ENCODE measurements around the gene SCN4A.
A peak's percentile ranks its signal among the peaks of the same experiment; 100 is the strongest.

SCN4A gene

GRCh38 chr17:63955791-63956190, 16.9 kb downstream of the SCN4A start:
- Histone ChIP-seq H3K9ac (ENCODE audit: low read depth in 1 of 2, low read length in 2 of 2) (no peak overlapping the region), H3K4me3 (ENCODE audit: low read depth in 1 of 2, low read length in 2 of 2) (no peak overlapping the region), H3K9me3 (ENCODE audit: control insufficient read depth in 1 of 2, low read length in 2 of 2) (no peaks in the 10 kb centered on the region), H3K27ac (ENCODE audit: low read depth, low read length) (no peak overlapping the region), H3K27me3 (ENCODE audit: control insufficient read depth in 1 of 2, insufficient read depth in 2 of 2, low read length in 2 of 2) (no peaks in the 10 kb centered on the region), H3K4me1 (ENCODE audit: control insufficient read depth in 1 of 2, insufficient read depth in 2 of 2, low read length in 2 of 2) (no peaks in the 10 kb centered on the region), H3K36me3 (ENCODE audit: control insufficient read depth in 1 of 2, insufficient read depth in 2 of 2, low read length in 2 of 2) (no peaks in the 10 kb centered on the region)

GRCh38 chr17:63955232-63955631, 17.5 kb downstream of the SCN4A start:
- no peaks in the 10 kb centered on the region for H3K4me1 ChIP-seq (ENCODE audit: control insufficient read depth in 1 of 2, insufficient read depth in 2 of 2, low read length in 2 of 2)
- no peaks in the 10 kb centered on the region for H3K36me3 ChIP-seq (ENCODE audit: control insufficient read depth in 1 of 2, insufficient read depth in 2 of 2, low read length in 2 of 2)
- H3K4me3 ChIP-seq (ENCODE audit: low read depth in 1 of 2, low read length in 2 of 2): no peak overlapping the region
- no peaks in the 10 kb centered on the region for H3K9me3 ChIP-seq (ENCODE audit: control insufficient read depth in 1 of 2, low read length in 2 of 2)
- H3K27ac ChIP-seq (ENCODE audit: low read depth, low read length): no peak overlapping the region
- H3K27me3 ChIP-seq (ENCODE audit: control insufficient read depth in 1 of 2, insufficient read depth in 2 of 2, low read length in 2 of 2): no peaks in the 10 kb centered on the region
- no peak overlapping the region for H3K9ac ChIP-seq (ENCODE audit: low read depth in 1 of 2, low read length in 2 of 2)

- no peaks in the 10 kb centered on the region for H3K4me1 ChIP-seq (ENCODE audit: control insufficient read depth in 1 of 2, insufficient read depth in 2 of 2, low read length in 2 of 2)
- H3K4me3 ChIP-seq (ENCODE audit: low read depth in 1 of 2, low read length in 2 of 2): no peak overlapping the region
- no peaks in the 10 kb centered on the region for H3K9me3 ChIP-seq (ENCODE audit: control insufficient read depth in 1 of 2, low read length in 2 of 2)
- no peaks in the 10 kb centered on the region for H3K27me3 ChIP-seq (ENCODE audit: control insufficient read depth in 1 of 2, insufficient read depth in 2 of 2, low read length in 2 of 2)
- no peaks in the 10 kb centered on the region for H3K36me3 ChIP-seq (ENCODE audit: control insufficient read depth in 1 of 2, insufficient read depth in 2 of 2, low read length in 2 of 2)
- no peak overlapping the region for H3K9ac ChIP-seq (ENCODE audit: low read depth in 1 of 2, low read length in 2 of 2)
- H3K27ac ChIP-seq (ENCODE audit: low read depth, low read length): no peak overlapping the region
Observed at GRCh38 chr17:63954402-63955063, 18.2 kb downstream of the SCN4A start.

GRCh38 chr17:63950940-63951907, 21.5 kb downstream of the SCN4A start:
- peaks cover 0 to 3% of the 10 kb centered on the region in 2 donors for H3K4me1 ChIP-seq (ENCODE audit: control insufficient read depth in 1 of 2, insufficient read depth in 2 of 2, low read length in 2 of 2)
- no peaks in the 10 kb centered on the region for H3K27me3 ChIP-seq (ENCODE audit: control insufficient read depth in 1 of 2, insufficient read depth in 2 of 2, low read length in 2 of 2)
- no peak overlapping the region for H3K4me3 ChIP-seq (ENCODE audit: low read depth in 1 of 2, low read length in 2 of 2)
- H3K9ac ChIP-seq (ENCODE audit: low read depth in 1 of 2, low read length in 2 of 2): no peak overlapping the region
- H3K9me3 ChIP-seq (ENCODE audit: control insufficient read depth in 1 of 2, low read length in 2 of 2): no peaks in the 10 kb centered on the region
- H3K27ac ChIP-seq (ENCODE audit: low read depth, low read length): no peak overlapping the region
- H3K36me3 ChIP-seq (ENCODE audit: control insufficient read depth in 1 of 2, insufficient read depth in 2 of 2, low read length in 2 of 2): no peaks in the 10 kb centered on the region

- no peak overlapping the region for H3K9ac ChIP-seq (ENCODE audit: low read depth in 1 of 2, low read length in 2 of 2)
Observed at GRCh38 chr17:63949576-63950250, 23.0 kb downstream of the SCN4A start.

GRCh38 chr17:63948521-63948920, 24.2 kb downstream of the SCN4A start:
- no peaks in the 10 kb centered on the region for H3K27me3 ChIP-seq (ENCODE audit: control insufficient read depth in 1 of 2, insufficient read depth in 2 of 2, low read length in 2 of 2)
- H3K4me1 ChIP-seq (ENCODE audit: control insufficient read depth in 1 of 2, insufficient read depth in 2 of 2, low read length in 2 of 2): peaks cover 0 to 3% of the 10 kb centered on the region in 2 donors
- no peaks in the 10 kb centered on the region for H3K9me3 ChIP-seq (ENCODE audit: control insufficient read depth in 1 of 2, low read length in 2 of 2)
- no peak overlapping the region for H3K4me3 ChIP-seq (ENCODE audit: low read depth in 1 of 2, low read length in 2 of 2)
- H3K27ac ChIP-seq (ENCODE audit: low read depth, low read length): no peak overlapping the region
- H3K36me3 ChIP-seq (ENCODE audit: control insufficient read depth in 1 of 2, insufficient read depth in 2 of 2, low read length in 2 of 2): no peaks in the 10 kb centered on the region
- no peak overlapping the region for H3K9ac ChIP-seq (ENCODE audit: low read depth in 1 of 2, low read length in 2 of 2)

More at GRCh38 chr17:63949576-63950250, 23.0 kb downstream of the SCN4A start:
- peaks cover 0 to 3% of the 10 kb centered on the region in 2 donors for H3K4me1 ChIP-seq (ENCODE audit: control insufficient read depth in 1 of 2, insufficient read depth in 2 of 2, low read length in 2 of 2)
- H3K36me3 ChIP-seq (ENCODE audit: control insufficient read depth in 1 of 2, insufficient read depth in 2 of 2, low read length in 2 of 2): no peaks in the 10 kb centered on the region
- H3K9me3 ChIP-seq (ENCODE audit: control insufficient read depth in 1 of 2, low read length in 2 of 2): no peaks in the 10 kb centered on the region
- H3K4me3 ChIP-seq (ENCODE audit: low read depth in 1 of 2, low read length in 2 of 2): no peak overlapping the region
- no peak overlapping the region for H3K27ac ChIP-seq (ENCODE audit: low read depth, low read length)
- no peaks in the 10 kb centered on the region for H3K27me3 ChIP-seq (ENCODE audit: control insufficient read depth in 1 of 2, insufficient read depth in 2 of 2, low read length in 2 of 2)

- Histone ChIP-seq H3K4me3 (ENCODE audit: low read depth in 1 of 2, low read length in 2 of 2) (no peak overlapping the region), H3K27ac (ENCODE audit: low read depth, low read length) (no peak overlapping the region), H3K4me1 (ENCODE audit: control insufficient read depth in 1 of 2, insufficient read depth in 2 of 2, low read length in 2 of 2) (peaks cover 0 to 3% of the 10 kb centered on the region in 2 donors), H3K9me3 (ENCODE audit: control insufficient read depth in 1 of 2, low read length in 2 of 2) (no peaks in the 10 kb centered on the region), H3K27me3 (ENCODE audit: control insufficient read depth in 1 of 2, insufficient read depth in 2 of 2, low read length in 2 of 2) (no peaks in the 10 kb centered on the region), H3K9ac (ENCODE audit: low read depth in 1 of 2, low read length in 2 of 2) (no peak overlapping the region), H3K36me3 (ENCODE audit: control insufficient read depth in 1 of 2, insufficient read depth in 2 of 2, low read length in 2 of 2) (no peaks in the 10 kb centered on the region)
Observed at GRCh38 chr17:63947711-63948330, 24.9 kb downstream of the SCN4A start.

GRCh38 chr17:63946440-63947363, 26.0 kb downstream of the SCN4A start:
- Histone ChIP-seq H3K27me3 (ENCODE audit: control insufficient read depth in 1 of 2, insufficient read depth in 2 of 2, low read length in 2 of 2) (no peaks in the 10 kb centered on the region), H3K36me3 (ENCODE audit: control insufficient read depth in 1 of 2, insufficient read depth in 2 of 2, low read length in 2 of 2) (no peaks in the 10 kb centered on the region), H3K4me3 (ENCODE audit: low read depth in 1 of 2, low read length in 2 of 2) (peak overlapping the region in 1 of 2 donors; percentile 36), H3K27ac (ENCODE audit: low read depth, low read length) (no peak overlapping the region), H3K4me1 (ENCODE audit: control insufficient read depth in 1 of 2, insufficient read depth in 2 of 2, low read length in 2 of 2) (peaks cover 0 to 3% of the 10 kb centered on the region in 2 donors), H3K9me3 (ENCODE audit: control insufficient read depth in 1 of 2, low read length in 2 of 2) (no peaks in the 10 kb centered on the region), H3K9ac (ENCODE audit: low read depth in 1 of 2, low read length in 2 of 2) (no peak overlapping the region)

- H3K9me3 ChIP-seq (ENCODE audit: control insufficient read depth in 1 of 2, low read length in 2 of 2): no peaks in the 10 kb centered on the region
- no peak overlapping the region for H3K9ac ChIP-seq (ENCODE audit: low read depth in 1 of 2, low read length in 2 of 2)
- H3K4me3 ChIP-seq (ENCODE audit: low read depth in 1 of 2, low read length in 2 of 2): no peak overlapping the region
- H3K27me3 ChIP-seq (ENCODE audit: control insufficient read depth in 1 of 2, insufficient read depth in 2 of 2, low read length in 2 of 2): no peaks in the 10 kb centered on the region
- no peak overlapping the region for H3K27ac ChIP-seq (ENCODE audit: low read depth, low read length)
- H3K36me3 ChIP-seq (ENCODE audit: control insufficient read depth in 1 of 2, insufficient read depth in 2 of 2, low read length in 2 of 2): no peaks in the 10 kb centered on the region
- peaks cover 0 to 3% of the 10 kb centered on the region in 2 donors for H3K4me1 ChIP-seq (ENCODE audit: control insufficient read depth in 1 of 2, insufficient read depth in 2 of 2, low read length in 2 of 2)
Observed at GRCh38 chr17:63945784-63946439, 26.8 kb downstream of the SCN4A start.
